Measurements from ENCODE around the gene ZNF565.

Gene ZNF565

GRCh38 chr19:36169084-36169760 lies 45.2 kb downstream of the ZNF565 start:
- H3K4me3 ChIP-seq (ENCODE audit: low read depth in 1 of 2, low read length in 1 of 2): no peak overlapping the region
- H3K27me3 ChIP-seq: no peaks in the 10 kb centered on the region
- H3K36me3 ChIP-seq: no peaks in the 10 kb centered on the region
- no peaks in the 10 kb centered on the region for H3K9me3 ChIP-seq
- no peak for TF ChIP-seq CTCF (IDR thresholded peaks at IDR 0.05)
- peaks cover 4 to 5% of the 10 kb centered on the region in 2 experiments for H3K4me1 ChIP-seq (ENCODE audit: control insufficient read depth in 1 of 2, insufficient read depth in 1 of 2, low read depth in 1 of 2, low read length in 1 of 2)
- no peak overlapping the region for H3K27ac ChIP-seq

GRCh38 chr19:36163813-36164212 lies 50.7 kb downstream of the ZNF565 start:
- Histone ChIP-seq H3K27ac (no peak overlapping the region), H3K27me3 (no peaks in the 10 kb centered on the region), H3K36me3 (peaks cover 6% of the 10 kb centered on the region), H3K4me3 (ENCODE audit: low read depth in 1 of 2, low read length in 1 of 2) (no peak overlapping the region), H3K9me3 (no peaks in the 10 kb centered on the region), H3K4me1 (ENCODE audit: control insufficient read depth in 1 of 2, insufficient read depth in 1 of 2, low read depth in 1 of 2, low read length in 1 of 2) (no peaks in the 10 kb centered on the region)
- no peak for TF ChIP-seq CTCF (IDR thresholded peaks at IDR 0.05)

- no peaks in the 10 kb centered on the region for H3K9me3 ChIP-seq
- TF ChIP-seq CTCF (IDR thresholded peaks at IDR 0.05): no peak
- no peak overlapping the region for H3K4me3 ChIP-seq (ENCODE audit: low read depth in 1 of 2, low read length in 1 of 2)
- H3K27ac ChIP-seq: no peak overlapping the region
- no peaks in the 10 kb centered on the region for H3K27me3 ChIP-seq
- no peaks in the 10 kb centered on the region for H3K4me1 ChIP-seq (ENCODE audit: control insufficient read depth in 1 of 2, insufficient read depth in 1 of 2, low read depth in 1 of 2, low read length in 1 of 2)
- H3K36me3 ChIP-seq: peaks cover 6% of the 10 kb centered on the region
Observed at GRCh38 chr19:36160821-36161596, 53.5 kb downstream of the ZNF565 start.

- Histone ChIP-seq H3K36me3 (peaks cover 36% of the 10 kb centered on the region), H3K27me3 (no peaks in the 10 kb centered on the region), H3K9me3 (no peaks in the 10 kb centered on the region), H3K27ac (no peak overlapping the region), H3K4me3 (ENCODE audit: low read depth in 1 of 2, low read length in 1 of 2) (no peak overlapping the region), H3K4me1 (ENCODE audit: control insufficient read depth in 1 of 2, insufficient read depth in 1 of 2, low read depth in 1 of 2, low read length in 1 of 2) (peaks cover 0 to 10% of the 10 kb centered on the region in 2 experiments)
- TF ChIP-seq CTCF (IDR thresholded peaks at IDR 0.05): no peak
Observed at GRCh38 chr19:36153126-36153525, 61.3 kb downstream of the ZNF565 start.

GRCh38 chr19:36152352-36153091 lies 61.9 kb downstream of the ZNF565 start, which contains the start of gene COX7A1:
Gene COX7A1 (minus strand): TSS chr19:36152447. CDS start chr19:36152407, 40 bp downstream.
- Histone ChIP-seq H3K36me3 (peaks cover 43% of the 10 kb centered on the region), H3K27me3 (no peaks in the 10 kb centered on the region), H3K27ac (peak within 1 kb of the TSS; percentile 27), H3K4me3 (ENCODE audit: low read depth in 1 of 2, low read length in 1 of 2) (no peak within 1 kb of the TSS), H3K9me3 (no peaks in the 10 kb centered on the region), H3K4me1 (ENCODE audit: control insufficient read depth in 1 of 2, insufficient read depth in 1 of 2, low read depth in 1 of 2, low read length in 1 of 2) (peaks cover 0 to 10% of the 10 kb centered on the region in 2 experiments)
- no peak for TF ChIP-seq CTCF (IDR thresholded peaks at IDR 0.05)
